GM12801 (cell line): ENCODE data around the gene PTGER2.

Source experiments
- TF ChIP-seq, protein P1 (sequence below): IDR thresholded peaks from one replicate; pipeline ENCODE4 v1.5.1; 2011; ENCODE audit warnings: control low read depth; ENCODE audit not compliant: insufficient read length; ENCODE audit errors: extremely low read depth

Gene PTGER2

DNA sequence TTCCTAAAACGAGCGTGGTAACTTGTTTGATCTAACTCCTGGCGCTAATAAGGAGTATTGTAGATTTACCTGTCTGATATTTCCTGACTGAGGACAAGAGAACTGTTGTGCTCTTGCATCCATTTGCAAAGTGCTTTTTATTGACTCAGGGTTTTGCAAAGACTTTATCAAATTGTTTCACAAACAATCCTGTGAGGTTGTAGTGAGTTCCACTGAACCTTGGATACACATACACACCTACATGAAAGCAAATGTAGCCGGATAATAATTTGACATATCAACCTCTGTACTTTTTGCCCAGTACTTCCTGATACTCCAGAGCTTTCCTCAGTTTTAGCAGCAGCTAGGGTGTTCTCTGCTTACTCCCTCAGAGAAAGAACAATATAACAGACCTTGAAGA, 6.7 kb upstream of the PTGER2 start:
- TF ChIP-seq, protein P1, sequence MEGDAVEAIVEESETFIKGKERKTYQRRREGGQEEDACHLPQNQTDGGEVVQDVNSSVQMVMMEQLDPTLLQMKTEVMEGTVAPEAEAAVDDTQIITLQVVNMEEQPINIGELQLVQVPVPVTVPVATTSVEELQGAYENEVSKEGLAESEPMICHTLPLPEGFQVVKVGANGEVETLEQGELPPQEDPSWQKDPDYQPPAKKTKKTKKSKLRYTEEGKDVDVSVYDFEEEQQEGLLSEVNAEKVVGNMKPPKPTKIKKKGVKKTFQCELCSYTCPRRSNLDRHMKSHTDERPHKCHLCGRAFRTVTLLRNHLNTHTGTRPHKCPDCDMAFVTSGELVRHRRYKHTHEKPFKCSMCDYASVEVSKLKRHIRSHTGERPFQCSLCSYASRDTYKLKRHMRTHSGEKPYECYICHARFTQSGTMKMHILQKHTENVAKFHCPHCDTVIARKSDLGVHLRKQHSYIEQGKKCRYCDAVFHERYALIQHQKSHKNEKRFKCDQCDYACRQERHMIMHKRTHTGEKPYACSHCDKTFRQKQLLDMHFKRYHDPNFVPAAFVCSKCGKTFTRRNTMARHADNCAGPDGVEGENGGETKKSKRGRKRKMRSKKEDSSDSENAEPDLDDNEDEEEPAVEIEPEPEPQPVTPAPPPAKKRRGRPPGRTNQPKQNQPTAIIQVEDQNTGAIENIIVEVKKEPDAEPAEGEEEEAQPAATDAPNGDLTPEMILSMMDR, result no peak

DNA sequence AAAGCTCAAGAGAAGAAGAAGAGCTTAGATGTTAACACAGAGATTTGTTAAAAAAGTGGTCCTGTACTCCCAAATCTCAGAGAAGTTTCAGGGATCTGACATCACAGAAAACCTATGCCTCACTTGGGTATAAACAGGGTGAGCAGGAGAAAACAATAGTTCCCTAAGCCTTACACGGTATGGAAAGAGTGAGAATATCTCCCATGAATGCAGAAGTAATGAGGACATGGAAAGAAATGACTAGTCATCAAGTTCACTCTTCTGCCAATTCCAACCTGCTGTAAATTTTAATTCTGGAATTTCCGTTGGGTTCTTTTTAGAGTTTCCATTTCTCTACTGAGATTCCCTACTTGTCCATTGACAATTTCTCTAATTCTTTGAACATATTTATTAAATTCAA, 6.2 kb upstream of the PTGER2 start:
- TF ChIP-seq, protein P1, result no peak

DNA sequence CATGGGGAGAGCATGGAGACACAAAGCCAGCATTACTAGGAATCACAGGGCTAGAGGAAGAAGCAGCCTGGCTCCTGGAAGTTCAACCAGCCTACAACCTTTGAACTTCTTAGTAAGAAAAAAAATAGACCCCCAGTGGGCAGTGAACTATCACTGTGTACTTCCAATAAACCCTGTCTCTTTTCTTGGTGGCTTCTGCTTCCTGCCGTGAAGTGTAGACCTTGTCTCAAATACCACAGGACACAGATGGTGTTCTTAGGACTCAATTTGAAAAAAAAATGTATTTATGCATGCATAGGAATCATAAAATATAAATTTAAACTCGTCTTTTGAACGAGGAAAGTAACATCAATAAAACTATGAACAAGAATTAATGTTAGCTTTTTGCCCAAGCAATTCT, 3.6 kb upstream of the PTGER2 start:
- TF ChIP-seq, protein P1, result no peak

DNA sequence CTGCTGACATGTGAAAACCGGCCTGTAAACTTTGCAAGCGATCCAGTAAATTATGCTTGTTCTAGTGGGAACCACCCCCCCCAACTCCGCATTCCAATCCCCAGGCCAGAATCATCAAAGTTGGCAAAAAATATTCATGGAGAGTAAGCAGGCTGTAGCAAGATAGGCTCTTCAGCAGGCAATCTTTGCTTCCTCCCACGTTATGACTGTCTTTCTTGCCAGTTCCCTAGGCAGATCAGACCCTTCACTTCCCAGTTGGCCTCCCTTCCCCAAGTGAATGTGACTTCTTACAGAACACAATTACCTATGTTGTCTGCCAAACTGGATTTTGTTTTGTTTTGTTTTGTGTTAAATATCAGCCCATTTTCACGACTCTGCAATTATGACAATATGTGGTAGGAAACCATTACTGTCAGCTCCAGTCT, 1.2 kb upstream of the PTGER2 start:
- TF ChIP-seq, protein P1, result no peak

DNA sequence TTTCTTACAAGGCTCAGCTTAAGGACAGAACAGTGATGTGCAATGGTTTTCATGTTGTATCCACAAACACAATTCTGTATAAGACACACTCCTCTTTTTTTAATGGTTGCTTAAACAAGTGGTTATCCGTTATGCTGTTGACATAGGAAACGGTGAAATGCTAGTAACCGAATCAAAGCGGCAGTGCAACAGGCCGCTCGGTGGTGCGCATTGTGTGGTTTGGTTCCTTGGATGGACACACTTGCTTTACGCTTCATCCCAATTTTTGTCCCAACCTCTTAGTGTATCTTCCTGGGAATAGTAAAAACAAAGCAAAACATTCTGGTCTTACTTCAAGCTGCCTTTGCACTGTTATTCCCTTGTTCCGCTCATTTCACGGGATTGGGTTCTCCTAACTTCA, 650 bp upstream of the PTGER2 start:
- TF ChIP-seq, protein P1, result no peak

DNA sequence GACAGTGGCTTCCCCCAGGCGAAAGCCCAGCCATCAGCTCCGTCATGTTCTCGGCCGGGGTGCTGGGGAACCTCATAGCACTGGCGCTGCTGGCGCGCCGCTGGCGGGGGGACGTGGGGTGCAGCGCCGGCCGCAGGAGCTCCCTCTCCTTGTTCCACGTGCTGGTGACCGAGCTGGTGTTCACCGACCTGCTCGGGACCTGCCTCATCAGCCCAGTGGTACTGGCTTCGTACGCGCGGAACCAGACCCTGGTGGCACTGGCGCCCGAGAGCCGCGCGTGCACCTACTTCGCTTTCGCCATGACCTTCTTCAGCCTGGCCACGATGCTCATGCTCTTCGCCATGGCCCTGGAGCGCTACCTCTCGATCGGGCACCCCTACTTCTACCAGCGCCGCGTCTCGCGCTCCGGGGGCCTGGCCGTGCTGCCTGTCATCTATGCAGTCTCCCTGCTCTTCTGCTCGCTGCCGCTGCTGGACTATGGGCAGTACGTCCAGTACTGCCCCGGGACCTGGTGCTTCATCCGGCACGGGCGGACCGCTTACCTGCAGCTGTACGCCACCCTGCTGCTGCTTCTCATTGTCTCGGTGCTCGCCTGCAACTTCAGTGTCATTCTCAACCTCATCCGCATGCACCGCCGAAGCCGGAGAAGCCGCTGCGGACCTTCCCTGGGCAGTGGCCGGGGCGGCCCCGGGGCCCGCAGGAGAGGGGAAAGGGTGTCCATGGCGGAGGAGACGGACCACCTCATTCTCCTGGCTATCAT, 663 bp downstream of the PTGER2 start:
- TF ChIP-seq, protein P1, result no peak

DNA sequence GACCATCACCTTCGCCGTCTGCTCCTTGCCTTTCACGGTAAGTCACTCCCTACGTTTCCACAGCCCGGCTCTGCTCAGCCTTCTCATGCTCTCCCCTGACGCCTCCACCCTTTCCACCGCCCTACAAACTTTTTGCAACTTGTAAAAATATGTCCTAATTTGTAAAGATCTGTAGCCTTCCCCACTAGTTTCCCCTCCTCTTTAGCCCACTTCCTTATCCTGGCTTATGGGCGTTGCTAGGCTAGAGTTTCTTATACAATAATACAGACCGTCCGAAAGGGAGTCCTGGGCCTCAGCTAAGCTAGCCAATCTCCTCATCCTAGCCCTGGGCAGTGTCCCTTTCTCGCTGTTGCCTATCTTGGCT, 1.2 kb downstream of the PTGER2 start:
- TF ChIP-seq, protein P1, result no peak
